Peyer's patch (tissue), 4 donors: ENCODE data around the gene DNAH3.

Experiments used
- POLR2A ChIP-seq, 2 donors: fragments of 450-650 bp; IDR thresholded peaks; one replicate each; pipeline ENCODE4 v1.5.1; 2017; ENCODE audit warnings: antibody characterized with exemption in 2 of 2, mild to moderate bottlenecking in 2 of 2, moderate library complexity in 2 of 2
- TF ChIP-seq, protein P1 (sequence below), 6 experiments: fragments of 450-650 bp in 4 of 6; fragments of 200-600 bp in 2 of 6; sonication (generic) in 1 of 6; IDR thresholded peaks; one replicate each; pipeline ENCODE4 v1.5.1; 2017 to 2019; ENCODE audit warnings: antibody characterized with exemption in 6 of 6, mild to moderate bottlenecking in 3 of 6, moderate library complexity in 1 of 6

DNA sequence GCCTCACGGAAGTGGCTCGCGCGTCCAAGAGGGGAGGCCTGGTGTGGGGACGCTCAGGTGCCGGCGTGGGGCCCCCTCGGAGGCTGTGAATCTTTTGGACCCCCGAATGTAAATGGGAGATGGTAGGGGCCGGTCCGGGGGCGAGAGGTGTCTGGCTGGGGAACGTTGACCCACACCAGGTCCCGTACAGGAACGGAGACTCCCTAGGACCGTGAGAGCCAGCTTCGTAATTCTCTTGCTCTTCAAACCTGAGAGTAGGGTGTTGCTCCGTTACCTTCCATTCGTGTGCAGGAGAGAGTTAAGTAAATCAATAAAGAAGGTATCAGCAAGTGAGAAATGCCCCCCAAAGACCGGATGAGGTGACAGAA lies 249.6 kb downstream of the DNAH3 start:
- TF ChIP-seq, protein P1, sequence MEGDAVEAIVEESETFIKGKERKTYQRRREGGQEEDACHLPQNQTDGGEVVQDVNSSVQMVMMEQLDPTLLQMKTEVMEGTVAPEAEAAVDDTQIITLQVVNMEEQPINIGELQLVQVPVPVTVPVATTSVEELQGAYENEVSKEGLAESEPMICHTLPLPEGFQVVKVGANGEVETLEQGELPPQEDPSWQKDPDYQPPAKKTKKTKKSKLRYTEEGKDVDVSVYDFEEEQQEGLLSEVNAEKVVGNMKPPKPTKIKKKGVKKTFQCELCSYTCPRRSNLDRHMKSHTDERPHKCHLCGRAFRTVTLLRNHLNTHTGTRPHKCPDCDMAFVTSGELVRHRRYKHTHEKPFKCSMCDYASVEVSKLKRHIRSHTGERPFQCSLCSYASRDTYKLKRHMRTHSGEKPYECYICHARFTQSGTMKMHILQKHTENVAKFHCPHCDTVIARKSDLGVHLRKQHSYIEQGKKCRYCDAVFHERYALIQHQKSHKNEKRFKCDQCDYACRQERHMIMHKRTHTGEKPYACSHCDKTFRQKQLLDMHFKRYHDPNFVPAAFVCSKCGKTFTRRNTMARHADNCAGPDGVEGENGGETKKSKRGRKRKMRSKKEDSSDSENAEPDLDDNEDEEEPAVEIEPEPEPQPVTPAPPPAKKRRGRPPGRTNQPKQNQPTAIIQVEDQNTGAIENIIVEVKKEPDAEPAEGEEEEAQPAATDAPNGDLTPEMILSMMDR (IDR thresholded peaks at IDR 0.05) = no peak
- no peak for TF ChIP-seq POLR2A (IDR thresholded peaks at IDR 0.05)
